Cardiac muscle cell (in vitro differentiated cells and primary cell): ENCODE measurements around the gene CIAO2B. TPM values are rescaled to one million over a fixed set of nuclear protein-coding genes. Genes with fewer than 3 reads are reported as not detected.

Source experiments
- DNase-seq, 2 donors: peaks; one replicate each; pipeline versions ENCODE4 v3.0.0 to v3.0.0-alpha.2; 2010 to 2017; ENCODE audit warnings: low read depth in 1 of 2, low spot score in 1 of 2
- H3K27ac ChIP-seq: fragments of 200-600 bp; sonication (generic); 2 replicates; pipeline ENCODE4 v1.5.1; 2016
- H3K27me3 ChIP-seq: fragments of 200-600 bp; sonication (generic); 2 replicates; pipeline ENCODE4 v1.6.0; 2016; ENCODE audit warnings: control low read depth
- H3K36me3 ChIP-seq: fragments of 200-600 bp; sonication (generic); 2 replicates; pipeline ENCODE4 v1.5.1; 2016; ENCODE audit warnings: control low read depth
- H3K4me1 ChIP-seq: fragments of 200-600 bp; sonication (generic); 2 replicates; pipeline ENCODE4 v1.8.1; 2017; ENCODE audit warnings: low read depth, mild to moderate bottlenecking, mixed run types
- H3K4me3 ChIP-seq: fragments of 200-600 bp; sonication (generic); 2 replicates; pipeline ENCODE4 v1.5.1; 2016; ENCODE audit warnings: mild to moderate bottlenecking
- H3K9me3 ChIP-seq: fragments of 200-600 bp; sonication (generic); 2 replicates; pipeline ENCODE4 v1.5.1; 2017; ENCODE audit warnings: low read depth, mild to moderate bottlenecking, control low read depth
- CTCF ChIP-seq: IDR thresholded peaks from 2 replicates; pipeline ENCODE4 v1.5.1; 2012; ENCODE audit warnings: low read depth, mild to moderate bottlenecking, low read length
- polyA plus RNA-seq: library from polyadenylated mRNA; unstranded; fragments of >200 nt; fragmentation: Nextera tagmentation; extraction: Ambion mirVana; gene quantifications from 2 replicates; pipeline ENCODE4 v1.2.1, GENCODE V29; 2016
- total RNA-seq: library from RNA; depleted of rRNA; stranded (reverse); fragments of >200 nt; gene quantifications from 2 replicates; pipeline ENCODE4 v1.2.3, GENCODE V29; 2016

The CIAO2B gene
- total and polyA plus RNA-seq, 2 experiments from 2014 or later, result 151 to 194 TPM

GRCh38 chr16:66919569-66920298, 14.5 kb downstream of the CIAO2B start:
- H3K27me3 ChIP-seq, result no peaks in the 10 kb centered on the region
- no peak for TF ChIP-seq CTCF
- no peak for DNase-seq
- H3K4me1 ChIP-seq, result peaks cover 37% of the 10 kb centered on the region
- H3K4me3 ChIP-seq, result no peak overlapping the region
- H3K27ac ChIP-seq, result peak overlapping the region; percentile 61
- no peaks in the 10 kb centered on the region for H3K36me3 ChIP-seq
- no peaks in the 10 kb centered on the region for H3K9me3 ChIP-seq

GRCh38 chr16:66918803-66919568, 15.2 kb downstream of the CIAO2B start, which contains the start of gene CDH16:
TSS of gene CDH16 (minus strand) at chr16:66918885. CDS start at chr16:66918065, 820 bp downstream.
- H3K4me1 ChIP-seq, result peaks cover 30% of the 10 kb centered on the region

GRCh38 chr16:66918355-66918754, 15.8 kb downstream of the CIAO2B start:
- no peaks in the 10 kb centered on the region for H3K27me3 ChIP-seq
- DNase-seq, result no peak
- H3K9me3 ChIP-seq, result no peaks in the 10 kb centered on the region
- H3K36me3 ChIP-seq, result no peaks in the 10 kb centered on the region
- no peak for TF ChIP-seq CTCF
- H3K4me3 ChIP-seq, result no peak overlapping the region
- H3K27ac ChIP-seq, result no peak overlapping the region
- peaks cover 23% of the 10 kb centered on the region for H3K4me1 ChIP-seq

More at GRCh38 chr16:66918803-66919568, 15.2 kb downstream of the CIAO2B start, which contains the start of gene CDH16:
- no peaks in the 10 kb centered on the region for H3K9me3 ChIP-seq
- DNase-seq, result no peak
- TF ChIP-seq CTCF, result no peak
- H3K27me3 ChIP-seq, result no peaks in the 10 kb centered on the region
- H3K4me3 ChIP-seq, result no peak within 1 kb of the TSS
- H3K27ac ChIP-seq, result peak within 1 kb of the TSS; percentile 61
- H3K36me3 ChIP-seq, result no peaks in the 10 kb centered on the region

- no peaks in the 10 kb centered on the region for H3K27me3 ChIP-seq
- H3K36me3 ChIP-seq, result no peaks in the 10 kb centered on the region
- DNase-seq, result no peak
- no peak for TF ChIP-seq CTCF
- H3K4me3 ChIP-seq, result no peak overlapping the region
- H3K9me3 ChIP-seq, result no peaks in the 10 kb centered on the region
- H3K4me1 ChIP-seq, result peaks cover 19% of the 10 kb centered on the region
- no peak overlapping the region for H3K27ac ChIP-seq
Observed at GRCh38 chr16:66917741-66918140, 16.5 kb downstream of the CIAO2B start.

- no peak for DNase-seq
- no peak overlapping the region for H3K4me3 ChIP-seq
- no peaks in the 10 kb centered on the region for H3K27me3 ChIP-seq
- TF ChIP-seq CTCF, result no peak
- H3K36me3 ChIP-seq, result no peaks in the 10 kb centered on the region
- H3K9me3 ChIP-seq, result no peaks in the 10 kb centered on the region
- no peak overlapping the region for H3K27ac ChIP-seq
- H3K4me1 ChIP-seq, result peaks cover 19% of the 10 kb centered on the region
Observed at GRCh38 chr16:66916518-66916917, 17.7 kb downstream of the CIAO2B start.
